BLaER1 (cell line): Measurements from ENCODE around the gene PLPPR2.

Source experiments
- H3K27ac ChIP-seq: shearing (Covaris generic); formaldehyde crosslinking; 2 replicates; pipeline ENCODE4 v1.8.1; 2022
- H3K27me3 ChIP-seq: shearing (Covaris generic); formaldehyde crosslinking; 2 replicates; pipeline ENCODE4 v1.8.1; 2022
- H3K36me3 ChIP-seq: shearing (Covaris generic); formaldehyde crosslinking; 2 replicates; pipeline ENCODE4 v1.8.1; 2022
- H3K4me1 ChIP-seq: shearing (Covaris generic); formaldehyde crosslinking; 2 replicates; pipeline ENCODE4 v1.8.1; 2022
- H3K4me2 ChIP-seq: shearing (Covaris generic); formaldehyde crosslinking; 2 replicates; pipeline ENCODE4 v1.8.1; 2022
- H3K4me3 ChIP-seq: shearing (Covaris generic); formaldehyde crosslinking; 2 replicates; pipeline ENCODE4 v1.8.1; 2022
- H3K9ac ChIP-seq: shearing (Covaris generic); formaldehyde crosslinking; 2 replicates; pipeline ENCODE4 v1.8.1; 2022
- H3K9me3 ChIP-seq: shearing (Covaris generic); formaldehyde crosslinking; 2 replicates; pipeline ENCODE4 v1.8.1; 2022
- H4K20me1 ChIP-seq: shearing (Covaris generic); formaldehyde crosslinking; 2 replicates; pipeline ENCODE4 v1.8.1; 2022
- Cebpa-rat ChIP-seq: shearing (Covaris generic); IDR thresholded peaks from 2 replicates; pipeline ENCODE4 v1.8.1; 2022

The PLPPR2 gene

GRCh38 chr19:11408591-11408990 is 53.4 kb downstream of the PLPPR2 start:
- H3K9me3 ChIP-seq, result no peaks in the 10 kb centered on the region
- no peak overlapping the region for H3K9ac ChIP-seq
- H3K4me2 ChIP-seq, result no peak overlapping the region
- H3K4me1 ChIP-seq, result no peaks in the 10 kb centered on the region
- TF ChIP-seq Cebpa-rat, result no peak
- H3K36me3 ChIP-seq, result no peaks in the 10 kb centered on the region
- no peak overlapping the region for H3K4me3 ChIP-seq
- H3K27me3 ChIP-seq, result peaks cover 4% of the 10 kb centered on the region; the same call in 1 of the 2 replicates
- H4K20me1 ChIP-seq, result no peaks in the 10 kb centered on the region
- no peak overlapping the region for H3K27ac ChIP-seq

DNA sequence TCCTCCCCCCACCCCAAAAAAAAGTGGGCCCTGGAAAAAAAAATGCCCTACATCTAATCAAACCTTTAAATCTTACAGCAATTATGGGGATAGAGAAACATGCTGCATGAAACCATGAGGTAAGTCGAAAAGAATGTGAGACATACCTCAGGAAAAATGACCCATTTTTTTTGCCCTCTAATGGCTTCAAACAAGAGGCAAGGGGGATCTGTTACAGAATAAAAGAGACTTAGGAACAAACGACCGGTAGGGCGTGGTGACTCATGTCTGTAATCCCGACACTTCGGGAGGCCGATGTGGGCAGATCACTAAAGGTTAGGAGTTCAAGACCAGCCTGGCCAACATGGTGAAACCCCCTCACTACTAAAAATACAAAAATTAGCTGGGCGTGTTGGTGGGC is 55.5 kb downstream of the PLPPR2 start:
- Histone ChIP-seq H4K20me1 (no peaks in the 10 kb centered on the region), H3K9ac (no peak overlapping the region), H3K9me3 (no peaks in the 10 kb centered on the region), H3K4me3 (no peak overlapping the region), H3K27ac (no peak overlapping the region), H3K4me2 (no peak overlapping the region), H3K27me3 (peaks cover 6% of the 10 kb centered on the region; the same call in 1 of the 2 replicates), H3K36me3 (no peaks in the 10 kb centered on the region), H3K4me1 (no peaks in the 10 kb centered on the region)
- TF ChIP-seq Cebpa-rat, result no peak

DNA sequence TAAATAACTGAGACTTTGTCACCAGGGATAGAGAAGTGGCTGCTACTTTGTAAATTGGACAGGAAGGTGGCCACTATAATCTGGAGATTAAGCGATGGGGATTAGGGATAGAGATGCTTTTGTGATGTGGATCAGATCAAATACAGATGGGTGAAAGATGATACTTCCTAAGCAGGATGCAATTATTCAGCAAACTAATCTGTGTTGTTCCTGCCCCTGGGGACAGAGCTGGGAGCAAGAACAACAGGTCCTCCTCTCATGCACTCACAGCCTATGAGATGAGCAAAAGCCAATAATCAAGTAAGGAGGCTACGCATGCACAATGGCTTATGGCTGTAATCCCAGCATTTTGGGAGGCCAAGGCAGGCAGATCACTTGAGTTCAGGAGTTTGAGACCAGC is 59.3 kb downstream of the PLPPR2 start:
- peaks cover 41% of the 10 kb centered on the region for H3K27me3 ChIP-seq
- H3K9me3 ChIP-seq, result no peaks in the 10 kb centered on the region
- no peak overlapping the region for H3K4me2 ChIP-seq
- H3K4me1 ChIP-seq, result peaks cover 8% of the 10 kb centered on the region
- no peak for TF ChIP-seq Cebpa-rat
- peaks cover 10% of the 10 kb centered on the region for H4K20me1 ChIP-seq
- H3K27ac ChIP-seq, result no peak overlapping the region
- no peaks in the 10 kb centered on the region for H3K36me3 ChIP-seq
- H3K4me3 ChIP-seq, result no peak overlapping the region
- H3K9ac ChIP-seq, result no peak overlapping the region
